Measurements from ENCODE around the gene PHACTR3.

DNA sequence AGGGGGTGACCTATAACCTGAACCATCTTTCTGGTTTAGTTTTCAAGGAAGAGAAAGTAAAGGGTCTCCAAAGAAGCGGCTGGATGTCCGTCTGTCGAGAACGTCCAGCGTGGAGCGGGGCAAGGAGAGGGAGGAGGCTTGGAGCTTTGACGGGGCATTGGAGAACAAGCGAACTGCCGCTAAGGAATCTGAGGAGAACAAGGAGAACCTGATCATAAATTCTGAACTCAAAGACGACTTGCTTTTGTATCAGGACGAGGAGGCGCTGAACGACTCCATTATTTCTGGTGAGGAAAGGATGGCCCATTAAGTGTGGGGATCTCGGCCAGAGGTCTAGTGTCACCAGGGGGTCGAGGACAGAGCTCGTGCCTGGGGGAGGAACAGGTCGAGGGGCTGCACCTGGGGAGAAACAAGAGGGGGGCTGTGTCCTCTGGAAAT lies 169.9 kb downstream of the PHACTR3 start:
- TF ChIP-seq, protein P1, sequence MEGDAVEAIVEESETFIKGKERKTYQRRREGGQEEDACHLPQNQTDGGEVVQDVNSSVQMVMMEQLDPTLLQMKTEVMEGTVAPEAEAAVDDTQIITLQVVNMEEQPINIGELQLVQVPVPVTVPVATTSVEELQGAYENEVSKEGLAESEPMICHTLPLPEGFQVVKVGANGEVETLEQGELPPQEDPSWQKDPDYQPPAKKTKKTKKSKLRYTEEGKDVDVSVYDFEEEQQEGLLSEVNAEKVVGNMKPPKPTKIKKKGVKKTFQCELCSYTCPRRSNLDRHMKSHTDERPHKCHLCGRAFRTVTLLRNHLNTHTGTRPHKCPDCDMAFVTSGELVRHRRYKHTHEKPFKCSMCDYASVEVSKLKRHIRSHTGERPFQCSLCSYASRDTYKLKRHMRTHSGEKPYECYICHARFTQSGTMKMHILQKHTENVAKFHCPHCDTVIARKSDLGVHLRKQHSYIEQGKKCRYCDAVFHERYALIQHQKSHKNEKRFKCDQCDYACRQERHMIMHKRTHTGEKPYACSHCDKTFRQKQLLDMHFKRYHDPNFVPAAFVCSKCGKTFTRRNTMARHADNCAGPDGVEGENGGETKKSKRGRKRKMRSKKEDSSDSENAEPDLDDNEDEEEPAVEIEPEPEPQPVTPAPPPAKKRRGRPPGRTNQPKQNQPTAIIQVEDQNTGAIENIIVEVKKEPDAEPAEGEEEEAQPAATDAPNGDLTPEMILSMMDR (IDR thresholded peaks at IDR 0.05) = no peak
- no peak for TF ChIP-seq RFX5 (IDR thresholded peaks at IDR 0.05)
- no peak for TF ChIP-seq MYC (IDR thresholded peaks at IDR 0.05; ENCODE audit: borderline replicate concordance, low read length)
- no peak for TF ChIP-seq GATA3 (IDR thresholded peaks at IDR 0.05; ENCODE audit: borderline replicate concordance)
- TF ChIP-seq E2F6 (IDR thresholded peaks at IDR 0.05; ENCODE audit: borderline replicate concordance, low read depth) = no peak
- TF ChIP-seq FOXS1 (CRISPR knock-in tag; IDR thresholded peaks at IDR 0.05) = no peak
- no peak for TF ChIP-seq HDAC2 (IDR thresholded peaks at IDR 0.05)
- TF ChIP-seq EP300 (IDR thresholded peaks at IDR 0.05) = no peak
- no peak for TF ChIP-seq USF2 (IDR thresholded peaks at IDR 0.05)
- no peak for TF ChIP-seq EHF (CRISPR knock-in tag; IDR thresholded peaks at IDR 0.05)
- TF ChIP-seq CEBPB (IDR thresholded peaks at IDR 0.05) = no peak
- no peak for TF ChIP-seq POLR2AphosphoS2 (conservative IDR thresholded peaks at IDR 0.05; ENCODE audit: low read length)
- no peak for TF ChIP-seq HES2 (IDR thresholded peaks at IDR 0.05)

Measured in A549 (cell line).